ENCODE results near the gene CFD.
"Not testable (repeated sequence)": the region's sequence is repeated elsewhere in the genome, so short reads cannot be mapped to it uniquely, and the experiment has no call there.

Gene CFD

GRCh38 chr19:888581-889385 lies 29.3 kb downstream of the CFD start:
- DNase-seq, result peak in 2 of 5 experiments; percentile 63 to 90

GRCh38 chr19:889662-890295 lies 30.3 kb downstream of the CFD start:
- no peak for DNase-seq

GRCh38 chr19:890831-891230 lies 31.4 kb downstream of the CFD start:
- DNase-seq, result no peak

GRCh38 chr19:891421-892200 lies 32.1 kb downstream of the CFD start:
- not testable (repeated sequence) for DNase-seq

GRCh38 chr19:892243-892893 lies 32.9 kb downstream of the CFD start:
- no peak for DNase-seq

- DNase-seq, result peak; percentile 76 to 94 (median 88)
These were observed 33.6 kb downstream of the CFD start, which contains the start of the genes MED16 and RNU6-9 for GRCh38 chr19:892894-893689. Gene MED16, minus strand, starts transcription at chr19:893187. Its CDS starts 2,056 bp downstream, at chr19:891131. Gene RNU6-9, plus strand, starts transcription at chr19:893484.

- DNase-seq, result no peak
These were observed 37.0 kb downstream of the CFD start for GRCh38 chr19:896434-896833.

GRCh38 chr19:896999-897398 lies 37.5 kb downstream of the CFD start:
- no peak for DNase-seq

- DNase-seq, result no peak
These were observed 38.1 kb downstream of the CFD start for GRCh38 chr19:897442-898039.

GRCh38 chr19:898663-899062 lies 39.2 kb downstream of the CFD start:
- DNase-seq, result no peak

GRCh38 chr19:899336-900042 lies 40.0 kb downstream of the CFD start:
- no peak for DNase-seq

GRCh38 chr19:900043-900301 lies 40.5 kb downstream of the CFD start:
- no peak for DNase-seq

GRCh38 chr19:900302-901111 lies 41.0 kb downstream of the CFD start:
- DNase-seq, result peak in 2 of 5 experiments; percentile 47 to 49

- DNase-seq, result no peak
These were observed 42.0 kb downstream of the CFD start for GRCh38 chr19:901216-902092.

- DNase-seq, result no peak
These were observed 42.6 kb downstream of the CFD start for GRCh38 chr19:902093-902370.

- no peak for DNase-seq
These were observed 43.2 kb downstream of the CFD start for GRCh38 chr19:902446-903226.

- no peak for DNase-seq
These were observed 43.9 kb downstream of the CFD start for GRCh38 chr19:903266-903797.

GRCh38 chr19:904545-904944 lies 45.1 kb downstream of the CFD start:
- DNase-seq, result no peak

Measured in T-helper 2 cell (primary cell).